ENCODE results near the gene TRAPPC12.
"Not testable (repeated sequence)": the region's sequence is repeated elsewhere in the genome, so short reads cannot be mapped to it uniquely, and the experiment has no call there.

TRAPPC12 gene

GRCh38 chr2:3430740-3431490 is 51.4 kb downstream of the TRAPPC12 start:
- no peak overlapping the region for H3K27ac Mint-ChIP-seq
- H3K9me3 Mint-ChIP-seq = no peaks in the 10 kb centered on the region
- DNase-seq = no peak
- H3K27me3 Mint-ChIP-seq = no peaks in the 10 kb centered on the region
- H3K4me3 Mint-ChIP-seq = no peak overlapping the region
- ATAC-seq = no peak
- peaks cover 5% of the 10 kb centered on the region for H3K4me1 Mint-ChIP-seq

- peak overlapping the region in 1 of 2 donors; percentile 81 for H3K27ac Mint-ChIP-seq
- no peak overlapping the region for H3K4me3 Mint-ChIP-seq
- peaks cover 5% of the 10 kb centered on the region for H3K4me1 Mint-ChIP-seq
- DNase-seq (no peak), ATAC-seq (no peak)
- H3K27me3 Mint-ChIP-seq = no peaks in the 10 kb centered on the region
- no peaks in the 10 kb centered on the region for H3K9me3 Mint-ChIP-seq
These were observed 52.6 kb downstream of the TRAPPC12 start for GRCh38 chr2:3432067-3432466.

- H3K9me3 Mint-ChIP-seq = no peaks in the 10 kb centered on the region
- no peak for ATAC-seq
- peaks cover 2% of the 10 kb centered on the region for H3K4me1 Mint-ChIP-seq
- no peak for DNase-seq
- H3K4me3 Mint-ChIP-seq = no peak overlapping the region
- peak overlapping the region in 1 of 2 donors; percentile 19 for H3K27ac Mint-ChIP-seq
- H3K27me3 Mint-ChIP-seq = no peaks in the 10 kb centered on the region
These were observed 53.3 kb downstream of the TRAPPC12 start for GRCh38 chr2:3432693-3433338.

GRCh38 chr2:3433339-3433699 is 53.8 kb downstream of the TRAPPC12 start:
- Mint-ChIP-seq H3K27ac (peak overlapping the region in 1 of 2 donors; percentile 34), H3K4me1 (no peaks in the 10 kb centered on the region), H3K27me3 (no peaks in the 10 kb centered on the region), H3K9me3 (no peaks in the 10 kb centered on the region), H3K4me3 (no peak overlapping the region)
- ATAC-seq (no peak), DNase-seq (no peak)

- no peak for ATAC-seq
- DNase-seq = no peak
- H3K4me3 Mint-ChIP-seq = no peak overlapping the region
- no peaks in the 10 kb centered on the region for H3K4me1 Mint-ChIP-seq
- H3K9me3 Mint-ChIP-seq = no peaks in the 10 kb centered on the region
- H3K27ac Mint-ChIP-seq = no peak overlapping the region
- no peaks in the 10 kb centered on the region for H3K27me3 Mint-ChIP-seq
These were observed 54.4 kb downstream of the TRAPPC12 start for GRCh38 chr2:3433776-3434400.

- Mint-ChIP-seq H3K27ac (no peak overlapping the region), H3K4me1 (peaks cover 6% of the 10 kb centered on the region), H3K4me3 (no peak overlapping the region), H3K9me3 (no peaks in the 10 kb centered on the region), H3K27me3 (no peaks in the 10 kb centered on the region)
- no peak for DNase-seq
- ATAC-seq = no peak
These were observed 55.2 kb downstream of the TRAPPC12 start for GRCh38 chr2:3434654-3435053.

- Mint-ChIP-seq H3K9me3 (no peaks in the 10 kb centered on the region), H3K4me1 (peaks cover 11% of the 10 kb centered on the region), H3K27me3 (no peaks in the 10 kb centered on the region), H3K4me3 (no peak overlapping the region), H3K27ac (peak overlapping the region in 1 of 2 donors; percentile 74)
- ATAC-seq (no peak), DNase-seq (no peak)
These were observed 56.0 kb downstream of the TRAPPC12 start for GRCh38 chr2:3435445-3435844.

GRCh38 chr2:3440477-3440876 is 61.0 kb downstream of the TRAPPC12 start:
- no peaks in the 10 kb centered on the region for H3K9me3 Mint-ChIP-seq
- peaks cover 21% of the 10 kb centered on the region for H3K4me1 Mint-ChIP-seq
- no peaks in the 10 kb centered on the region for H3K27me3 Mint-ChIP-seq
- no peak for DNase-seq
- no peak overlapping the region for H3K27ac Mint-ChIP-seq
- ATAC-seq = no peak
- no peak overlapping the region for H3K4me3 Mint-ChIP-seq

GRCh38 chr2:3441465-3441864 is 62.0 kb downstream of the TRAPPC12 start:
- ATAC-seq (no peak), DNase-seq (no peak)
- Mint-ChIP-seq H3K4me1 (peaks cover 21% of the 10 kb centered on the region), H3K27me3 (no peaks in the 10 kb centered on the region), H3K4me3 (no peak overlapping the region), H3K27ac (no peak overlapping the region), H3K9me3 (no peaks in the 10 kb centered on the region)

- ATAC-seq = no peak
These were observed 62.7 kb downstream of the TRAPPC12 start for GRCh38 chr2:3442185-3442584.

GRCh38 chr2:3443083-3443482 is 63.6 kb downstream of the TRAPPC12 start:
- no peaks in the 10 kb centered on the region for H3K27me3 Mint-ChIP-seq
- DNase-seq (no peak), ATAC-seq (no peak)
- H3K4me1 Mint-ChIP-seq = peaks cover 21% of the 10 kb centered on the region
- no peaks in the 10 kb centered on the region for H3K9me3 Mint-ChIP-seq
- no peak overlapping the region for H3K4me3 Mint-ChIP-seq
- H3K27ac Mint-ChIP-seq = no peak overlapping the region

More at GRCh38 chr2:3442185-3442584, 62.7 kb downstream of the TRAPPC12 start:
- DNase-seq = no peak
- Mint-ChIP-seq H3K4me1 (peaks cover 21% of the 10 kb centered on the region), H3K27ac (no peak overlapping the region), H3K4me3 (no peak overlapping the region), H3K9me3 (no peaks in the 10 kb centered on the region), H3K27me3 (no peaks in the 10 kb centered on the region)

GRCh38 chr2:3443506-3444084 is 64.1 kb downstream of the TRAPPC12 start:
- Mint-ChIP-seq H3K9me3 (no peaks in the 10 kb centered on the region), H3K4me1 (peaks cover 21% of the 10 kb centered on the region), H3K4me3 (no peak overlapping the region), H3K27ac (no peak overlapping the region), H3K27me3 (no peaks in the 10 kb centered on the region)
- no peak for ATAC-seq
- DNase-seq = no peak

- DNase-seq (no peak), ATAC-seq (no peak)
- Mint-ChIP-seq H3K4me3 (no peak overlapping the region), H3K27me3 (no peaks in the 10 kb centered on the region), H3K4me1 (peaks cover 5% of the 10 kb centered on the region), H3K9me3 (no peaks in the 10 kb centered on the region), H3K27ac (no peak overlapping the region)
These were observed 66.4 kb downstream of the TRAPPC12 start for GRCh38 chr2:3445891-3446290.

GRCh38 chr2:3446381-3446780 is 66.9 kb downstream of the TRAPPC12 start:
- H3K9me3 Mint-ChIP-seq = no peaks in the 10 kb centered on the region
- H3K27me3 Mint-ChIP-seq = no peaks in the 10 kb centered on the region
- peaks cover under 1% of the 10 kb centered on the region for H3K4me1 Mint-ChIP-seq
- ATAC-seq = no peak
- no peak overlapping the region for H3K27ac Mint-ChIP-seq
- no peak for DNase-seq
- H3K4me3 Mint-ChIP-seq = no peak overlapping the region

- H3K9me3 Mint-ChIP-seq, H3K4me1 Mint-ChIP-seq, H3K27ac Mint-ChIP-seq, ATAC-seq, H3K4me3 Mint-ChIP-seq, DNase-seq, H3K27me3 Mint-ChIP-seq: not testable (repeated sequence)
These were observed 67.7 kb downstream of the TRAPPC12 start for GRCh38 chr2:3447186-3447585.

GRCh38 chr2:3447789-3448317 is 68.4 kb downstream of the TRAPPC12 start:
- Mint-ChIP-seq H3K27me3 (no peaks in the 10 kb centered on the region), H3K27ac (peak overlapping the region in 1 of 2 donors; percentile 40), H3K4me1 (no peaks in the 10 kb centered on the region), H3K4me3 (no peak overlapping the region), H3K9me3 (no peaks in the 10 kb centered on the region)
- DNase-seq (no peak), ATAC-seq (no peak)

All from stimulated activated naive CD8-positive, alpha-beta T cell treated with anti-CD3 and anti-CD28 coated beads, Interleukin-15, amount 100 ng/mL, for 72 hours (primary cell).